SU-DHL-6 (cell line): Measurements from ENCODE around the gene TERF2IP.

Experiments used
- CTCF ChIP-seq: fragments of 200-600 bp; sonication (generic); IDR thresholded peaks from one replicate; pipeline ENCODE4 v1.5.1; 2017; ENCODE audit warnings: antibody characterized with exemption, mild to moderate bottlenecking, low read length, moderate library complexity; ENCODE audit not compliant: insufficient read depth, poor library complexity, severe bottlenecking
- EZH2phosphoT487 ChIP-seq: fragments of 200-600 bp; sonication (generic), shearing (Covaris generic); conservative IDR thresholded peaks from 2 replicates; pipeline ENCODE4 v1.6.1; 2018; ENCODE audit warnings: mild to moderate bottlenecking, antibody characterized with exemption, low read length, moderate library complexity, mixed read lengths

GRCh38 chr16:75647112-75647491 lies 471 bp upstream of the TERF2IP start:
- TF ChIP-seq CTCF (no peak), EZH2phosphoT487 (no peak)
